HG03159 (cell line): ENCODE measurements around the gene ABCB10.
A peak's percentile ranks its signal among the peaks of the same experiment; 100 is the strongest.
"Not testable (repeated sequence)": the region's sequence is repeated elsewhere in the genome, so short reads cannot be mapped to it uniquely, and the experiment has no call there.

ENCODE experiments used
- ATAC-seq: cut with Tn5 transposase; IDR thresholded peaks from one replicate; pipeline ENCODE4 v1.9.1; 2021; ENCODE audit warnings: mild to moderate bottlenecking, moderate library complexity; ENCODE audit not compliant: unreplicated experiment

The ABCB10 gene

GRCh38 chr1:229539863-229540506 lies 18.5 kb downstream of the ABCB10 start:
- no peak for ATAC-seq

DNA sequence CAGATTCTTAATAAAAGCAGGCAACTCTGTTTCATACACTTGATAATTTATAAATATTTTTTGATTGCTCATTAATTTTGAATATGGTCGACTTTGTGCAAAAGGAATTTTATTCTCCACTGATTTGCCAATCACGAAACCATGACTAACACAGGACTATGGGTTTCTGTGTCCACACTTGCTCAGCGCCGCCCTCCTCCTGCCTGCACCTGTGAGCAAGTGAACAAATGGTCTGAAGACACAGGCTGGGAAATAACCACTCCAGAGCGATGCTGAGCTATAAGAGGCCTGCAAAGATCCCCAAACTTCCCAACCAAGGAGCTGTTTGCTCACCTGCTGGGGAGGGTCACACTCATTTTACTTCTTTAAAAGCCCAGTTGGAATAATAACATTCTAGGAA lies 19.6 kb downstream of the ABCB10 start:
- no peak for ATAC-seq

DNA sequence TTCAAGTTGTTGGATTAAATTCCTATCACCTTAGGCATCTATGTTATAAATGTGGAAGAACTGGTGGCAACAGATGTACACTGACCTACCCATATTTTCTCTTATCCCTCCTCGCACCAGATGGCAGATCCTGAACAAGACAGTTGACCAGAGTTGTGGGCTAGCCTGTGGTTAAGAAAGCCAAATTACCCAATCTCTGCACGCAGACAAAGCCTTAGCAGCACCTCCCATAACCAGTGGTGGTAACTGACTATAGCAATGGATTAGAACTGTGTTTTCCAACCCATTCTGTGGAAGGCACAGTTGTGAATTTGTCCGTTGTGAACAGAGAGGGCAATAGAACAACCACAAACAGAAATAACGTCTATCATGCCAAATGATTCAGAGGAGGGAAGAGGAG lies 20.6 kb downstream of the ABCB10 start:
- ATAC-seq, result no peak

GRCh38 chr1:229536982-229537381 lies 21.5 kb downstream of the ABCB10 start:
- no peak for ATAC-seq

DNA sequence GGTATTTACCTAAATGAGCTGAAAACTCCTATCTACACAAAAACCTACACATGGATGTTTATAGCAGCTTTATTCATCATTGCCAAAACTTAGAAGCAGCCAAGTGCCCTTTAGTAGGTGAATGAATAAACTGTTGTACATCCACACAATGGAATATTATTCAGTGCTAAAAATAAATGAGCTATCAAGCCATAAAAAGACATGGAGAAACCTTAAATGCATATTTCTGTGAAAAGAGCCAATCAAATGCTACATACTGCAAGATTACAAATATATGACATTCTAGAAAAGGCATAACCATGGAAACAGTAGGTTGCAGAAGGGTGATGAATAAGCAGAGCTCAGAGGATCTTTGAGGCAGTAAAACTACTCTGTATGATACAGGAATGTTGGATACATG lies 23.3 kb downstream of the ABCB10 start:
- ATAC-seq, result no peak

- no peak for ATAC-seq
These were observed 27.2 kb downstream of the ABCB10 start for GRCh38 chr1:229531326-229531725.

DNA sequence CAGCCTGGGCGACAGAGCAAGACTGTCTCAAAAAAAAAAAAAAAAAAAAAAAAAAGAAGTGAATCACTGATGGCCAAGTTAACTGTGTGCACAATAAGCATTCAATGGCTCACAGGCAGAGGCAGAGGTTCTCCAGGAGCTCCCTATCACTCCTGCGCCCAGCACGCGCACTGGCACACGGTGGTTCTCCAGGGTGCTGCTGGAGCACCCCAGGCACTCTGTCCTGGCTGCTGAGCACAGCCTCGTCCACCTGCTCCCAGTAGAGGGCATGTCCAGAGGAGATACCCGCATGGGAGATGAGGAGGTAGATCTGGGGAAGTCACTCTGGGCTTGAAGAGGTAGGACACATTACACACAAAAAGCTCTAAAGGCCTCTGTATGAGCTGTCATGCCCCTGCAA lies 28.9 kb downstream of the ABCB10 start:
- ATAC-seq, result no peak

DNA sequence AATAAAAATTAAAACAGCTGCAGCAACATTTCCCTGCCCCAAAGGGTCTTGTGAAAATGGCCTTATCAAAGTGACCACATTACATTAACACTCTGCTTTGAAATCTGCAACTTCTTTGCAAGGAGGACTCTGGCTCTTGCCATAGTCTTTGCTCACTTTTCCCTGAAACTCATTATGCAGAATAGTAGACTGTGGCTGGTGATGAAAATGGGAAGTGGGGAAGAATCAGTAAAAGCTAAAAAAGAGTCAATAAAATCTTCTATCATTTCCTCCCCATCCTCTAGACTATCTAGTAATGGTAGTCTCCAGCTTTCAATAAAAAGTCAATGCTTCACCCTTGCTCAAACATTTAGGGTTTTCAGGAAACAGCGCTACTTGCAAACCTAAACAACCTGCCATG lies 31.8 kb downstream of the ABCB10 start:
- ATAC-seq, result no peak

DNA sequence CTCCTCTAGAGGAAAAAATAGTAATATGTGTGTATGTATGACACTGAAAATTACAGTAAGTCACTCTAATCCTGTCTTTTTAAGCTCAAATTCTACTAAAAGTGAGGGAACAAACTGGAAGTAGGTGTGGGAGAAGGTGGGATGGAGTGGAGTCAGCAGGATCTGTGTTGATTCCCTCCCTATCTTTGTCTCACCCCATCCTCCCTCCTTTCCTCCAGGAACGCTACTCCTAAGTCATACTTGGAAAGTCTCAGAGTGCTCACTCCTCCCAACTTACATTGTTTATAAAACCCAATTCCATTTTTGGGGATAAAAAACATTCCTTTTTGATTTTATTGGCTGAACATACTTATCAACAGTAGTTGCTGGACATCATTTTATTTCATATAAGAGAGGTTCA lies 35.5 kb downstream of the ABCB10 start:
- no peak for ATAC-seq

DNA sequence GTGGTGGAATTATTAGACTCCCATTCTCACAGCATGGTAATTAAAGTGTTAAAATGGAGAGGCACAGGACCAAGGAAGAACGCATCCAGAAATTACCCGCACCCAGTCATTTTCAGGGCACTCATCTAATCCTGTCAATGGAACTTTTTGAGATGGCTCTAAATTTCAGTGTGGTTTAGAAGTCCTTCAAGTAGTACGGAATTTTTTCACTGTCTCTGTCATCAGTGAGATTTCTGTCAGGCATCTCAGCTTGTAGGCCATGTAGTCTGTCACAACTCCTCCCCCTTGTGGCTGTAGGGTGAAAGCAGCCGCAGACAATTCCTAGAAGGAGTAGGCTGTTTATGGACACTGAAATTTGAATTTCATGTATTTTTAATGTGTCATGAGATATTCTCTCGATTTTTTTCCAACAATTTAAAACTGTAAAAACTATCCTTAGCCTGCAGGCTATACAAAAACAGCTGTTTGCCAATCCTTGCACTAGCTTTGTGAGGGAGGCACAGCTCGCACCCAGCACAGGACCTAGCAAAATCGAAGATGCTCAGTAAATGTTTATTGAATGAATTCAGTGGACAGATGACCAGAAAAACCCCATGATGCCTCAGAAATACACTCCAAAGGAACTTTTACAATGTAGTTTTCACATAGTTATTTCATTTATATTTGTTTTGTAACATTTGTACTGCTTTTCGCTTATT lies 43.8 kb downstream of the ABCB10 start:
- ATAC-seq, result no peak

- ATAC-seq, result not testable (repeated sequence)
These were observed 46.9 kb downstream of the ABCB10 start for GRCh38 chr1:229511625-229512024.

- not testable (repeated sequence) for ATAC-seq
These were observed 47.3 kb downstream of the ABCB10 start for GRCh38 chr1:229511201-229511600.

DNA sequence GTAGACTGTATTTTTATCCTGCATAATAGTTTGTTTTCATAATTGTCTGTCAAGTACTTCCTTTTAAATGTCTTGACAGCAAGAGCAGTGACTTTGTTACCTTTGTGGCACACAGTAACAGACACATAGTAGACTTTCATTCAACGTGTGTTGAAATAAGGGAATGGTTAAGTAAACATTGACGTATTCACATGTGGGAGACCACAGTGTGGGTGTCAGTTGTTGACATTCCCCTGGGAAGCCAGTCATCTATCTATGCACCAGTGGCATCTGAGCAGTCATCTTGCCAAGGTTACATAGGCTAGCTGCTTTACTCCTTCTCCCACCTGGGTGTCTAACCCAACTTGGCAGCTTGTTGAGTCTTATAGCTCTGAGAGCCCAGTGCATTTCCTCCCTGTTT lies 48.9 kb downstream of the ABCB10 start:
- ATAC-seq, result no peak

- peak; percentile 2 for ATAC-seq
These were observed 49.6 kb downstream of the ABCB10 start for GRCh38 chr1:229508823-229509337.

DNA sequence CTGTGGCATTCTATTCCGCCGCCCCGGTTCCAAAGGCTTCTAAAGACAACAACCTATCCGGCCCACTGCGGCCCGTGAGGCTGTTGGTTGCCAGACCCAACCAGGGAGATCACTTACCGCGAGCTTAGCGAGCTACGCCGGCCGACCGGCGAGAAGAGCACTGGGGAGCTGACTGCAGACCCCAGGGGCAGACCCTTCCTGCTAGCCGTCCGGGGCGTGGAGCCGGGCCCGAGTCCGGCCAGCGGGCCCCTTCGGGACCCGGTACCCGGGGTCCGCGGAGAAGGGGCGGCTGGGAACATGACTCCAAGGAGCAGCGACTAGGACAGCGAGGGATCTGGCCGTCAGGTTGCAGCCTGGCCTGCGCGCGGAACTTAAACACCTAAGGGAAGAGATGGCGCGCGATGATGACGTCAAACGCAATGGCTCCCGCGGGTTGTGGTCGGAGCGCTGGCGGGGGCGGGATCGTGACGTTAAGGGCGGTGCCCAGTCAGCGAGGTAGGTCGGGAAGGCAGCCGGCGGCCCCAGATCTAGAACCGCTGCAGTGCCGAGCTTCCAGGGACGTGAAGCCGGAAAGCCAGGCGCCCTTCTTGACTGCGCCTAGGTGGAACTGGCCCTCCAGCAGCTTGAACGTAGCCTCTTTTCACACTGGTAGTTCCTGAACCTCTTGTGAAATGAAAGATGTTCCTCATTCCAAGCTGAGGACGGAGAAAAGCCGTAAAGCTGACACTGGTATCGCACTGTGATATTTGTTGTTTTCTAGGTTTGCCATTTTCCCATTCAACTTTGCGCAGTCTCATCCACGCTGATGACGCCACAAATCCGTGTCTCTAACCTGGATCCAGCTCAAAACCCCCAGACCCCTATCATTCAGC lies 50.3 kb downstream of the ABCB10 start, which contains the start of gene NUP133:
NUP133 (minus strand) TSS at position 391 of the 872 bp plus-strand sequence; CDS start at position 299, 92 bp downstream.
- peak; percentile 94 for ATAC-seq

- no peak for ATAC-seq
These were observed 51.0 kb downstream of the ABCB10 start for GRCh38 chr1:229507502-229507901.

DNA sequence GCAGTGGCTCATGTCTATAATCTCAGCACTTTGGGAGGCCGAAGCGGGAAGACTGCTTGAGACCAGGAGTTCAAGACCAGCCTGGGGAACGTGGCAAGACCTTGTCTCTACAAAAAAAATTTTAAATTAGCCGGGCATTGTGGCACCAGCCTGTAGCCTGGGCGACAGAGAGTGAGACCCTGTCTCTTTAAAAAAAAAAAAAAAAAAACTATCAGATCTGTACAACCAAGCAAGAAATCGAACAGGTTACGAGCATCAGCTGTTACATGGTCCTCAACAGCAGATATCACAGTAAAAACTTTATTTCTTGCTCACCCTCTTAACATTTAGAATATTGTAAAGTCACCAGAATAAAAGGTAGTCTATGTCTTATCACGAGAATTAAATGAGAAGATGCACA lies 51.9 kb downstream of the ABCB10 start:
- ATAC-seq, result no peak

- no peak for ATAC-seq
These were observed 62.7 kb downstream of the ABCB10 start for GRCh38 chr1:229495782-229496181.

DNA sequence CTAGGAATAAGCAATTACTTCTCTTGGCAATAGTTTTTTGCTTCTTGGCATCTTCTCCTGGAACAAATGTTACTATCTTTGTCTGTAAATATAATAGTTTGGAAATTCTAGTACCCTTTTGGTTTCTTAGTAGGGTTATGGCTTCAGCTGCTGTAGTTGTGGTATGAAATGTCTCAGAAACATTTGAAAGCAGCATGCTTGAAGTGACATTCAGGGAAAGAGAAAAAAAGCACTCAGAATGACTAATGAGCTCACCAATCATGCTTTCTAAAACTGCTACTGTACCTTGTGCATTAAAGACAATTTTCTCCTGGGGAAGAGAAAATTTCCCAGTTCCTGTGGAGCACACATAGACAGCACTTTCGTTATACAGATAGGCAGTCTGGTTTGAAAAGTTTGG lies 71.3 kb downstream of the ABCB10 start:
- ATAC-seq, result no peak

DNA sequence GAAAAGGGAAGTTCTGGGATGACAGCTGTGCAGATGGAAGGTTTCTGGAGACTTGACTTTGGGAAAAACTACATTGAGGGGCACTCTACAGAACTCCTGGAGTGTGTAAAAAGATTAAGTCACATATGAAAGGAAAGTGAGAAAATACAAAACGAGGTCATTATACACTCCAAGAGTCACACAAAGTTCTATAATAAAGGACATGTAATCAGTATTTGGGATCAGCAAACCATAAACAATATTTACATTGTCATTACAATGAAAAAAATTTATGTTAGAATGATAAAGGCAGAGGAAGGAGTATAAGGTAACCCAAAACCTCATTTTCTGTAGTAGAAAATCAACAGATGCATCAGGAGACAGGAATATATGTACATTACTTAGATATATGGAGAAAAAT lies 73.2 kb downstream of the ABCB10 start:
- ATAC-seq, result no peak

DNA sequence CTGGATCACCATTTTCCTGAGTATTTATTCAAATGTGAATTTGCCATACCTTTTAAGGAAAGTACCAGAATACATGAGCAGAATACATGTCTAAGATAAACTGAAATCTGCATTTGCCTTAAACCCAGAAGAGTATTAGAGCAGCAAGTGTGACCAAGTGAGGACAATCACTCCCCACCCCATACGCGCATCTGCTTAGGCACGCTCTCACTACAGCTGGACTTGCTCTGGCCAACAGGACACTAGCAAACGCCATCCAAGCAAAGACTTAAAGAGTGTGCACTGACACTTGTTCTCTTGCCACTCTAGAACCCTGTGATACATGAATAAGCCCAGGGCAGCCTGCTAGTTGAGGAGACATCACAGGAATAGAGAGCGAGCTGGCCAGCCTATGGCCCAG lies 76.0 kb downstream of the ABCB10 start:
- ATAC-seq, result no peak
